ENCODE measurements around the gene RDH5.
A peak's percentile ranks its signal among the peaks of the same experiment; 100 is the strongest.

Gene RDH5

GRCh38 chr12:55734595-55734994, 14.4 kb downstream of the RDH5 start:
- H3K27ac ChIP-seq (ENCODE audit: low read depth, low read length) = no peak overlapping the region
- no peak overlapping the region for H3K4me2 ChIP-seq (ENCODE audit: low read length)
- no peaks in the 10 kb centered on the region for H3K27me3 ChIP-seq (ENCODE audit: control insufficient read depth, low read length)
- H3F3A ChIP-seq (ENCODE audit: control insufficient read depth, insufficient read depth) = peaks cover 11% of the 10 kb centered on the region
- no peak overlapping the region for H3K4me3 ChIP-seq (ENCODE audit: low read length)
- no peaks in the 10 kb centered on the region for H3K36me3 ChIP-seq (ENCODE audit: control insufficient read depth, low read length)
- H3K9me3 ChIP-seq (ENCODE audit: control insufficient read depth, insufficient read depth, low read length) = no peaks in the 10 kb centered on the region
- no peaks in the 10 kb centered on the region for H4K20me1 ChIP-seq (ENCODE audit: control insufficient read depth, insufficient read depth, low read depth, low read length)
- H3K79me2 ChIP-seq (ENCODE audit: control insufficient read depth, low read length) = no peaks in the 10 kb centered on the region
- TF ChIP-seq EZH2phosphoT487 (IDR thresholded peaks at IDR 0.05; ENCODE audit: borderline replicate concordance, low read length) (no peak), CTCF (IDR thresholded peaks at IDR 0.05; ENCODE audit: low read depth, low read length, poor library complexity, severe bottlenecking) (no peak)
- H3K9me2 ChIP-seq (replicated peaks; ENCODE audit: control insufficient read depth, low read length) = no peaks in the 10 kb centered on the region
- peaks cover 32% of the 10 kb centered on the region for H3K4me1 ChIP-seq (ENCODE audit: control insufficient read depth, low read length)

- peaks cover 4% of the 10 kb centered on the region for H3F3A ChIP-seq (ENCODE audit: control insufficient read depth, insufficient read depth)
- no peaks in the 10 kb centered on the region for H3K79me2 ChIP-seq (ENCODE audit: control insufficient read depth, low read length)
- no peak overlapping the region for H3K27ac ChIP-seq (ENCODE audit: low read depth, low read length)
- no peak overlapping the region for H3K4me2 ChIP-seq (ENCODE audit: low read length)
- TF ChIP-seq EZH2phosphoT487 (IDR thresholded peaks at IDR 0.05; ENCODE audit: borderline replicate concordance, low read length) (no peak), CTCF (IDR thresholded peaks at IDR 0.05; ENCODE audit: low read depth, low read length, poor library complexity, severe bottlenecking) (no peak)
- no peaks in the 10 kb centered on the region for H3K9me3 ChIP-seq (ENCODE audit: control insufficient read depth, insufficient read depth, low read length)
- no peaks in the 10 kb centered on the region for H3K36me3 ChIP-seq (ENCODE audit: control insufficient read depth, low read length)
- H3K4me3 ChIP-seq (ENCODE audit: low read length) = no peak overlapping the region
- H3K27me3 ChIP-seq (ENCODE audit: control insufficient read depth, low read length) = no peaks in the 10 kb centered on the region
- H3K9me2 ChIP-seq (replicated peaks; ENCODE audit: control insufficient read depth, low read length) = no peaks in the 10 kb centered on the region
- no peaks in the 10 kb centered on the region for H4K20me1 ChIP-seq (ENCODE audit: control insufficient read depth, insufficient read depth, low read depth, low read length)
- peaks cover 20% of the 10 kb centered on the region for H3K4me1 ChIP-seq (ENCODE audit: control insufficient read depth, low read length)
Measured at GRCh38 chr12:55736076-55736475, 15.9 kb downstream of the RDH5 start.

GRCh38 chr12:55736780-55737580, 16.8 kb downstream of the RDH5 start:
- Histone ChIP-seq H3K27me3 (ENCODE audit: control insufficient read depth, low read length) (peaks cover 2% of the 10 kb centered on the region; the same call in 1 of the 2 replicates), H4K20me1 (ENCODE audit: control insufficient read depth, insufficient read depth, low read depth, low read length) (no peaks in the 10 kb centered on the region), H3K27ac (ENCODE audit: low read depth, low read length) (no peak overlapping the region), H3K4me3 (ENCODE audit: low read length) (peak overlapping the region; percentile 90; the same call in 1 of the 2 replicates), H3K4me1 (ENCODE audit: control insufficient read depth, low read length) (peaks cover 23% of the 10 kb centered on the region), H3K36me3 (ENCODE audit: control insufficient read depth, low read length) (no peaks in the 10 kb centered on the region), H3K9me3 (ENCODE audit: control insufficient read depth, insufficient read depth, low read length) (no peaks in the 10 kb centered on the region), H3K9me2 (replicated peaks; ENCODE audit: control insufficient read depth, low read length) (no peaks in the 10 kb centered on the region), H3K79me2 (ENCODE audit: control insufficient read depth, low read length) (no peaks in the 10 kb centered on the region), H3F3A (ENCODE audit: control insufficient read depth, insufficient read depth) (peaks cover 4% of the 10 kb centered on the region), H3K4me2 (ENCODE audit: low read length) (peak overlapping the region; percentile 99)
- TF ChIP-seq CTCF (IDR thresholded peaks at IDR 0.05; ENCODE audit: low read depth, low read length, poor library complexity, severe bottlenecking) (peak; percentile 85), EZH2phosphoT487 (IDR thresholded peaks at IDR 0.05; ENCODE audit: borderline replicate concordance, low read length) (no peak)

Data from DOHH2 (cell line).